Measurements from ENCODE around the gene NRAS. TPM values are rescaled to one million over a fixed set of nuclear protein-coding genes. Genes with fewer than 3 reads are reported as not detected.

The NRAS gene
- polyA plus RNA-seq, 1 experiment = 69.8 TPM

DNA sequence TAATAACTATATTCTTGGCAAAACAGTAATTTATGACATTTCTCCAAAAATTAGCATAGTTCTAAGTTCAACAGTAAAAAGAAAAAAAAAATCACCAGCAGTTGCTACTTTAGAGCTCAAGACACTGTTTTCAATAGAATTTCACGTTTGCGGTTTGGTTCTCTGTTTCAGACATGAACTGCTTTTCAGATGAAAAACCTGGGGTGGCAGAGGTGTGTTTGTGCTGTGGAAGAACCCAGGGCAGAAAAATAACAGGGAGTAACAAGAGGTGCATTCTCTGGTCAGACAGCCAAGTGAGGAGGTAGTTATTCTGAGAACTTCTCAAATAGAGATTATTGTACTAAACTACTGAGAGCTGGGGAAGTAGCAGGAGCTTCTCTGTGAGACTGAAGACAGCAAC lies 9.0 kb downstream of the NRAS start:
- Histone ChIP-seq H3K4me3 (ENCODE audit: low read depth, low read length) (no peak overlapping the region), H3K27ac (ENCODE audit: low read depth, low read length) (no peak overlapping the region), H3K9me3 (ENCODE audit: control insufficient read depth, insufficient read depth, low read length) (no peaks in the 10 kb centered on the region), H3K27me3 (ENCODE audit: control insufficient read depth, insufficient read depth, low read length) (no peaks in the 10 kb centered on the region)
- CTCF ChIA-PET = interaction anchor here (1.2 kb wide), 1 partner anchor 361 kb away, joined by 4 read pairs; no protein-coding TSS in a partner anchor
- POLR2A ChIA-PET = no interaction called here
- no peak for DNase-seq (ENCODE audit: low read depth, low spot score)
- TF ChIP-seq, protein P1, sequence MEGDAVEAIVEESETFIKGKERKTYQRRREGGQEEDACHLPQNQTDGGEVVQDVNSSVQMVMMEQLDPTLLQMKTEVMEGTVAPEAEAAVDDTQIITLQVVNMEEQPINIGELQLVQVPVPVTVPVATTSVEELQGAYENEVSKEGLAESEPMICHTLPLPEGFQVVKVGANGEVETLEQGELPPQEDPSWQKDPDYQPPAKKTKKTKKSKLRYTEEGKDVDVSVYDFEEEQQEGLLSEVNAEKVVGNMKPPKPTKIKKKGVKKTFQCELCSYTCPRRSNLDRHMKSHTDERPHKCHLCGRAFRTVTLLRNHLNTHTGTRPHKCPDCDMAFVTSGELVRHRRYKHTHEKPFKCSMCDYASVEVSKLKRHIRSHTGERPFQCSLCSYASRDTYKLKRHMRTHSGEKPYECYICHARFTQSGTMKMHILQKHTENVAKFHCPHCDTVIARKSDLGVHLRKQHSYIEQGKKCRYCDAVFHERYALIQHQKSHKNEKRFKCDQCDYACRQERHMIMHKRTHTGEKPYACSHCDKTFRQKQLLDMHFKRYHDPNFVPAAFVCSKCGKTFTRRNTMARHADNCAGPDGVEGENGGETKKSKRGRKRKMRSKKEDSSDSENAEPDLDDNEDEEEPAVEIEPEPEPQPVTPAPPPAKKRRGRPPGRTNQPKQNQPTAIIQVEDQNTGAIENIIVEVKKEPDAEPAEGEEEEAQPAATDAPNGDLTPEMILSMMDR (IDR thresholded peaks at IDR 0.05; ENCODE audit: low read depth, low read length) = no peak

DNA sequence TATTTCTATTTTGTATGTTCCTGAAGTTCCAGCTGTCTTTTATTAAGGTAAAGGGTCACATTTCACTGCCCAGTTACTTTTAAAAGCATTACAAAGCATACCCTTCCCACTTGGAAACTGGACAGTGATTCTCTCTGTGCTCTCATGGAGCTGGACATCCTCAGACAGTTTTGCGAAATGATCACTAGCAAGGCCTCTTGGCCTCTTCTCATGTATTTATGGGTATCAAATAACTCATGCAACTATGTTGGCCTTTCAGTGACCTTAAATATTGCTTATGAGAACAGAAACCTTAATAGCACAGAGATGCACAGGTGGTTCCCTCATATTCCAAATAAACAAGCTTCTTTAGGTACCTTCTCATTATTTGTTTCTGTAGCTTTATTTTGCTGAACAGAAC lies 13.3 kb downstream of the NRAS start:
- H3K4me3 ChIP-seq (ENCODE audit: low read depth, low read length) = no peak overlapping the region
- no peak for DNase-seq (ENCODE audit: low read depth, low spot score)
- no peaks in the 10 kb centered on the region for H3K27me3 ChIP-seq (ENCODE audit: control insufficient read depth, insufficient read depth, low read length)
- TF ChIP-seq, protein P1 (IDR thresholded peaks at IDR 0.05; ENCODE audit: low read depth, low read length) = no peak
- CTCF ChIA-PET = no interaction called here
- H3K9me3 ChIP-seq (ENCODE audit: control insufficient read depth, insufficient read depth, low read length) = no peaks in the 10 kb centered on the region
- no peak overlapping the region for H3K27ac ChIP-seq (ENCODE audit: low read depth, low read length)
- POLR2A ChIA-PET = interaction anchor here (1.2 kb wide), 1 partner anchor 19 kb away, joined by 4 read pairs; no protein-coding TSS in a partner anchor

DNA sequence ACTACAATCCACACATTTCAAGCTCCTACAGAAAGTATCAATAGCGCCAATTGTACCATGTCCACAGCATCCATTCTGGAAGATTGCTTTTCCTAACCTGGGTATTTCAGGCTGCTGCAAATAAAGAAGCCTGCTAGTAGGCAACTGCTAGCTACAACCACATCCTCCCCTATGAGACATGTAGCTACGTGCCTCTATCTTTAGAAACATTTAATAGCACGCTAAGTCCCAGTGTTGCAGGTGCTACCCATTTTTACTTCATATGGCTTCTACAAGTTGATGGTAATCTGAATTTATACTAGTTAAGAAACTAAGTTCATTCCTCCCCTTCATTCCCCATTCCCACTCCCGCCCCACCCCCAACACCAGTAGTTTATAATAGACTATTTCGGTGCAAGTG lies 13.8 kb downstream of the NRAS start:
- DNase-seq (ENCODE audit: low read depth, low spot score) = no peak
- CTCF ChIA-PET = no interaction called here
- TF ChIP-seq, protein P1 (IDR thresholded peaks at IDR 0.05; ENCODE audit: low read depth, low read length) = no peak
- POLR2A ChIA-PET = no interaction called here
- no peaks in the 10 kb centered on the region for H3K27me3 ChIP-seq (ENCODE audit: control insufficient read depth, insufficient read depth, low read length)
- no peak overlapping the region for H3K27ac ChIP-seq (ENCODE audit: low read depth, low read length)
- H3K9me3 ChIP-seq (ENCODE audit: control insufficient read depth, insufficient read depth, low read length) = no peaks in the 10 kb centered on the region
- no peak overlapping the region for H3K4me3 ChIP-seq (ENCODE audit: low read depth, low read length)

DNA sequence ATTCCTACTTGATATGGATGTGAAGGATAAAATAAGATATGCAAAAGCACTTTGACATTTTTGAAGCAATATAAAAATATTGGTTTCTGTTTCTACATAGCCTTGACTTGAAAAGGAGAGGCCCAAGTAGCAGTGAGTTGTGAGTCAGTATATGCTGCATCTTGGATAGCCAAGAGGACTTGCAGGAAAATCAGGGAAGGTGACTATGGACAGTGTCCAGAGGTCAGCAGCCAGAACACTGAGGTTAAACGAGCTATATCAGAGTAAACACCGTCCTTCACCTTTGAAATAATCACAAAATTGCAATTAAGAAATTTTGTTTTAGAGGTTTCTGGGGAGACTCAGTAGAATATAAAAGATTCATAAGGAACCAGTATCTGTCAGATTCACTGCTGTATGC lies 14.6 kb downstream of the NRAS start:
- no peak for DNase-seq (ENCODE audit: low read depth, low spot score)
- TF ChIP-seq, protein P1 (IDR thresholded peaks at IDR 0.05; ENCODE audit: low read depth, low read length) = no peak
- Histone ChIP-seq H3K9me3 (ENCODE audit: control insufficient read depth, insufficient read depth, low read length) (no peaks in the 10 kb centered on the region), H3K27ac (ENCODE audit: low read depth, low read length) (no peak overlapping the region), H3K4me3 (ENCODE audit: low read depth, low read length) (no peak overlapping the region), H3K27me3 (ENCODE audit: control insufficient read depth, insufficient read depth, low read length) (no peaks in the 10 kb centered on the region)
- POLR2A ChIA-PET = interaction anchor here (0.6 kb wide), 1 partner anchor 134 kb away, joined by 3 read pairs; no protein-coding TSS in a partner anchor
- CTCF ChIA-PET = no interaction called here

DNA sequence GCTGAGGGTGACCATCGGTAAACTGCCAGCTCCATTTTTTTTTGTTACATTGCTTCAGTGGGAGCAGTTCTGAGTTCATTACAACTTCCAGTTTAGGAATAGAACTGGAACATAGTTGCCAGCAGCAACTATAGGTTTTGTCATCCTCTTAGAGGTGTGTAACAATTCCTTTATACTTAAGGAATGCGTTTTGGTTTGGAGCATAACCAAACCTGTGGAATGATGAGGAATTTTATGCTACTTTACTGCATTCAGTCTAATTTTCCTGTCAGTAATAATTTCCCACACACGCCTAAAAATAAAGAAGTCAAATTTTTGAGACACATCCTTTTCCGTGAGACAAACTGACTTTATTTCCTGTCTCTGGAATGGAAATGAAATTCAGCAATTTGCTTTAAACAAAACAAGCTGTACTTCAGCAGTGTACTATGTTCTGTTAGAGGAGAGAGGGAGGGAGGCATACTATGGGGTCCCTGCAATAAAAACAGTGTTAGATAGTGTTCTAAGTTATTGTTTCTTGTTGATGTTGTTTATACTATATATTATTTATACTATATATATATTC lies 16.5 kb downstream of the NRAS start:
- CTCF ChIA-PET = interaction anchor here (1.4 kb wide), 1 partner anchor 29 kb away, joined by 3 read pairs; no protein-coding TSS in a partner anchor
- DNase-seq (ENCODE audit: low read depth, low spot score) = no peak
- H3K27ac ChIP-seq (ENCODE audit: low read depth, low read length) = no peak overlapping the region
- no peaks in the 10 kb centered on the region for H3K27me3 ChIP-seq (ENCODE audit: control insufficient read depth, insufficient read depth, low read length)
- TF ChIP-seq, protein P1 (IDR thresholded peaks at IDR 0.05; ENCODE audit: low read depth, low read length) = no peak
- no peaks in the 10 kb centered on the region for H3K9me3 ChIP-seq (ENCODE audit: control insufficient read depth, insufficient read depth, low read length)
- H3K4me3 ChIP-seq (ENCODE audit: low read depth, low read length) = no peak overlapping the region
- POLR2A ChIA-PET = no interaction called here
